HFFc6 (cell line): ENCODE data around the gene CT47A1. TPM values are rescaled to one million over a fixed set of nuclear protein-coding genes. Genes with fewer than 3 reads are reported as not detected.
"Not testable (repeated sequence)": the region's sequence is repeated elsewhere in the genome, so short reads cannot be mapped to it uniquely, and the experiment has no call there.

Experiments
- DNase-seq: peaks from one replicate; pipeline ENCODE4 v3.0.0-alpha.2; 2018
- H3K27ac Mint-ChIP-seq: 2 replicates; pipeline ENCODE4 v1.8.0; 2020; ENCODE audit warnings: mild to moderate bottlenecking, mixed read lengths
- H3K27me3 Mint-ChIP-seq: 2 replicates; pipeline ENCODE4 v1.8.0; 2021; ENCODE audit warnings: mild to moderate bottlenecking, moderate library complexity, mixed read lengths; ENCODE audit not compliant: insufficient read depth
- H3K36me3 Mint-ChIP-seq: 2 replicates; pipeline ENCODE4 v1.8.0; 2021; ENCODE audit warnings: low read depth, mixed read lengths
- H3K4me1 Mint-ChIP-seq: 2 replicates; pipeline ENCODE4 v1.8.0; 2020; ENCODE audit warnings: low read depth, mixed read lengths
- H3K4me3 Mint-ChIP-seq: 2 replicates; pipeline ENCODE4 v1.8.0; 2020; ENCODE audit warnings: mild to moderate bottlenecking, moderate library complexity, mixed read lengths
- H3K9me3 Mint-ChIP-seq: 2 replicates; pipeline ENCODE4 v1.8.0; 2020; ENCODE audit warnings: mild to moderate bottlenecking, mixed read lengths
- CTCF ChIP-seq: fragments of 200-600 bp; sonication (generic); IDR thresholded peaks from 2 replicates; pipeline ENCODE4 v1.5.0; 2021; ENCODE audit warnings: antibody characterized with exemption, mild to moderate bottlenecking
- long read RNA-seq: library from polyadenylated mRNA; unstranded; transcript quantifications from one replicate; pipeline ENCODE4 v2.0.0, GENCODE V29; 2019
- total RNA-seq, 6 experiments: library from RNA; stranded (reverse); fragmentation: NEBNext Ultra II Directional; extraction: Animal tissue kit (Norgen Biotek cat#: 25700); gene quantifications; 2 replicates in 1 of 6; 3 replicates in 5 of 6; pipeline ENCODE4 v1.2.3, GENCODE V29; 2021

Gene CT47A1
- total RNA-seq = not detected
- long read RNA-seq = 0 reads

GRCh38 chrX:120985660-120986059, at the start of gene CT47A1:
Gene CT47A1, minus strand, starts transcription at chrX:120985760. Its CDS starts 231 bp downstream, at chrX:120985529.
- H3K4me3 Mint-ChIP-seq, H3K27ac Mint-ChIP-seq, H3K36me3 Mint-ChIP-seq, H3K9me3 Mint-ChIP-seq, H3K27me3 Mint-ChIP-seq, DNase-seq, H3K4me1 Mint-ChIP-seq: not testable (repeated sequence)

GRCh38 chrX:121032531-121032930, 47.0 kb upstream of the CT47A1 start:
- Mint-ChIP-seq H3K36me3 (no peaks in the 10 kb centered on the region), H3K27me3 (no peaks in the 10 kb centered on the region), H3K4me3 (no peak overlapping the region), H3K9me3 (no peaks in the 10 kb centered on the region), H3K27ac (no peak overlapping the region), H3K4me1 (no peaks in the 10 kb centered on the region)
- no peak for DNase-seq
- no peak for TF ChIP-seq CTCF

GRCh38 chrX:121030083-121030482, 44.5 kb upstream of the CT47A1 start:
- Mint-ChIP-seq H3K27me3 (no peaks in the 10 kb centered on the region), H3K4me1 (no peaks in the 10 kb centered on the region), H3K27ac (no peak overlapping the region), H3K36me3 (no peaks in the 10 kb centered on the region), H3K4me3 (no peak overlapping the region), H3K9me3 (no peaks in the 10 kb centered on the region)
- no peak for DNase-seq
- TF ChIP-seq CTCF = no peak

GRCh38 chrX:121028419-121028818, 42.9 kb upstream of the CT47A1 start:
- no peaks in the 10 kb centered on the region for H3K27me3 Mint-ChIP-seq
- DNase-seq = no peak
- no peaks in the 10 kb centered on the region for H3K4me1 Mint-ChIP-seq
- no peak for TF ChIP-seq CTCF
- H3K36me3 Mint-ChIP-seq = no peaks in the 10 kb centered on the region
- H3K9me3 Mint-ChIP-seq = no peaks in the 10 kb centered on the region
- no peak overlapping the region for H3K4me3 Mint-ChIP-seq
- no peak overlapping the region for H3K27ac Mint-ChIP-seq

- peaks cover 1% of the 10 kb centered on the region; the same call in 1 of the 2 replicates for H3K27me3 Mint-ChIP-seq
- H3K27ac Mint-ChIP-seq = no peak overlapping the region
- H3K9me3 Mint-ChIP-seq = no peaks in the 10 kb centered on the region
- no peak for DNase-seq
- H3K36me3 Mint-ChIP-seq = no peaks in the 10 kb centered on the region
- TF ChIP-seq CTCF = no peak
- no peaks in the 10 kb centered on the region for H3K4me1 Mint-ChIP-seq
- no peak overlapping the region for H3K4me3 Mint-ChIP-seq
These were observed 29.3 kb upstream of the CT47A1 start for GRCh38 chrX:121014826-121015225.

- no peak overlapping the region for H3K27ac Mint-ChIP-seq
- no peaks in the 10 kb centered on the region for H3K4me1 Mint-ChIP-seq
- no peaks in the 10 kb centered on the region for H3K36me3 Mint-ChIP-seq
- H3K27me3 Mint-ChIP-seq = peaks cover 1% of the 10 kb centered on the region; the same call in 1 of the 2 replicates
- no peak overlapping the region for H3K4me3 Mint-ChIP-seq
- no peak for DNase-seq
- no peaks in the 10 kb centered on the region for H3K9me3 Mint-ChIP-seq
- no peak for TF ChIP-seq CTCF
These were observed 28.4 kb upstream of the CT47A1 start for GRCh38 chrX:121013897-121014455.
